Hepatocyte (in vitro differentiated cells): ENCODE results near the gene UGT1A6. TPM values are rescaled to one million over a fixed set of nuclear protein-coding genes. Genes with fewer than 3 reads are reported as not detected.
"Not testable (repeated sequence)": the region's sequence is repeated elsewhere in the genome, so short reads cannot be mapped to it uniquely, and the experiment has no call there.

ENCODE experiments used
- DNase-seq: peaks from one replicate; pipeline ENCODE4 v3.0.0-alpha.2; 2016; ENCODE audit warnings: low spot score
- H2AFZ ChIP-seq: fragments of 200-600 bp; sonication (generic); 2 replicates; pipeline ENCODE4 v1.6.0; 2016; ENCODE audit warnings: antibody characterized with exemption, mild to moderate bottlenecking
- H3K27ac ChIP-seq: fragments of 200-600 bp; sonication (generic); 2 replicates; pipeline ENCODE4 v1.5.1; 2016; ENCODE audit warnings: mild to moderate bottlenecking
- H3K27me3 ChIP-seq: fragments of 200-600 bp; sonication (generic); 2 replicates; pipeline ENCODE4 v1.6.1; 2016
- H3K36me3 ChIP-seq: fragments of 200-600 bp; sonication (generic); replicated peaks from 2 replicates; pipeline ENCODE4 v1.5.1; 2016; ENCODE audit warnings: low read depth; ENCODE audit not compliant: insufficient read depth
- H3K4me1 ChIP-seq: fragments of 200-600 bp; sonication (generic); 2 replicates; pipeline ENCODE4 v1.5.1; 2016; ENCODE audit warnings: mild to moderate bottlenecking, moderate library complexity; ENCODE audit not compliant: insufficient read depth
- H3K4me2 ChIP-seq: fragments of 200-600 bp; sonication (generic); 2 replicates; pipeline ENCODE4 v1.6.0; 2016
- H3K4me3 ChIP-seq: fragments of 200-600 bp; sonication (generic); 2 replicates; pipeline ENCODE4 v1.5.1; 2016; ENCODE audit warnings: mild to moderate bottlenecking
- H3K79me2 ChIP-seq: fragments of 200-600 bp; sonication (generic); 2 replicates; pipeline ENCODE4 v1.6.0; 2017; ENCODE audit warnings: mild to moderate bottlenecking
- H3K9me2 ChIP-seq: fragments of 200-600 bp; sonication (generic); replicated peaks from 2 replicates; pipeline ENCODE4 v1.6.0; 2017; ENCODE audit warnings: mild to moderate bottlenecking; ENCODE audit not compliant: insufficient read depth
- H3K9me3 ChIP-seq: fragments of 200-600 bp; sonication (generic); 2 replicates; pipeline ENCODE4 v1.5.1; 2016; ENCODE audit warnings: low read depth, mild to moderate bottlenecking
- H4K20me1 ChIP-seq: fragments of 200-600 bp; sonication (generic); 2 replicates; pipeline ENCODE4 v1.6.0; 2016; ENCODE audit warnings: mild to moderate bottlenecking; ENCODE audit not compliant: insufficient read depth, poor library complexity, severe bottlenecking
- CTCF ChIP-seq: fragments of 200-600 bp; sonication (generic); IDR thresholded peaks from 2 replicates; pipeline ENCODE4 v1.5.1; 2016; ENCODE audit warnings: antibody characterized with exemption, mild to moderate bottlenecking; ENCODE audit not compliant: poor library complexity
- EZH2 ChIP-seq: fragments of 200-600 bp; sonication (generic); IDR thresholded peaks from 2 replicates; pipeline ENCODE4 v1.6.1; 2016; ENCODE audit warnings: antibody characterized with exemption, mild to moderate bottlenecking, borderline replicate concordance
- EZH2phosphoT487 ChIP-seq: fragments of 200-600 bp; sonication (generic); IDR thresholded peaks from one replicate; pipeline ENCODE4 v1.6.1; 2018; ENCODE audit warnings: antibody characterized with exemption, mild to moderate bottlenecking, low read depth, moderate library complexity; ENCODE audit not compliant: unreplicated experiment, severe bottlenecking
- WGBS: methylation state at CpG from one replicate; pipeline ENCODE4 v1.1.6; 2016; ENCODE audit warnings: low lambda C conversion rate; ENCODE audit errors: missing lambda C conversion rate; 5-methylcytosine and 5-hydroxymethylcytosine counted together
- polyA plus RNA-seq: library from polyadenylated mRNA; unstranded; fragments of >200 nt; fragmentation: Nextera tagmentation; extraction: Ambion mirVana; gene quantifications from 2 replicates; pipeline ENCODE4 v1.2.1, GENCODE V29; 2016
- total RNA-seq: library from RNA; depleted of rRNA; stranded (reverse); fragments of >200 nt; gene quantifications from 2 replicates; pipeline ENCODE4 v1.2.3, GENCODE V29; 2014

Gene UGT1A6
- total and polyA plus RNA-seq, 2 experiments from 2014 or later, result 0.77 to 3.4 TPM

- Histone ChIP-seq H3K4me1 (peaks cover 5% of the 10 kb centered on the region), H3K9me2 (no peaks in the 10 kb centered on the region), H3K4me3 (no peak overlapping the region), H3K79me2 (no peaks in the 10 kb centered on the region), H3K27me3 (no peaks in the 10 kb centered on the region), H3K4me2 (no peak overlapping the region), H4K20me1 (no peaks in the 10 kb centered on the region), H2AFZ (no peak overlapping the region), H3K9me3 (no peaks in the 10 kb centered on the region), H3K36me3 (no peaks in the 10 kb centered on the region), H3K27ac (no peak overlapping the region)
- no peak for TF ChIP-seq CTCF
- TF ChIP-seq EZH2, result no peak
- TF ChIP-seq EZH2phosphoT487, result no peak
- 63% methylated on average over 2 of the region's 2 CpGs for WGBS
- no peak for DNase-seq
Measured at GRCh38 chr2:233740870-233741269, 48.2 kb downstream of the UGT1A6 start.

- Histone ChIP-seq H3K27me3 (no peaks in the 10 kb centered on the region), H3K9me3 (no peaks in the 10 kb centered on the region), H3K79me2 (no peaks in the 10 kb centered on the region), H2AFZ (no peak overlapping the region), H4K20me1 (no peaks in the 10 kb centered on the region), H3K4me3 (no peak overlapping the region), H3K4me1 (peaks cover 10% of the 10 kb centered on the region), H3K36me3 (no peaks in the 10 kb centered on the region), H3K9me2 (no peaks in the 10 kb centered on the region), H3K27ac (no peak overlapping the region), H3K4me2 (no peak overlapping the region)
- 97% methylated on average over 46 of the region's 46 CpGs for WGBS
- DNase-seq, result no peak
- TF ChIP-seq CTCF (no peak), EZH2 (no peak)
Measured at GRCh38 chr2:233743464-233744259, 51.0 kb downstream of the UGT1A6 start.

- no peak overlapping the region for H3K4me2 ChIP-seq
Measured at GRCh38 chr2:233745073-233745755, 52.5 kb downstream of the UGT1A6 start.

GRCh38 chr2:233745838-233746237 lies 53.1 kb downstream of the UGT1A6 start:
- not testable (repeated sequence) for H3K79me2 ChIP-seq, DNase-seq, H3K4me3 ChIP-seq, H3K36me3 ChIP-seq, H3K27me3 ChIP-seq, H2AFZ ChIP-seq, H3K4me1 ChIP-seq, H4K20me1 ChIP-seq, H3K9me2 ChIP-seq, H3K9me3 ChIP-seq
- peak overlapping the region; percentile 16 for H3K4me2 ChIP-seq
- H3K27ac ChIP-seq, result peak overlapping the region; percentile 60
- WGBS, result 57% methylated on average over 2 of the region's 2 CpGs

More at GRCh38 chr2:233745073-233745755, 52.5 kb downstream of the UGT1A6 start:
- Histone ChIP-seq H2AFZ (no peak overlapping the region), H3K4me1 (peaks cover 10% of the 10 kb centered on the region), H3K4me3 (no peak overlapping the region), H3K79me2 (no peaks in the 10 kb centered on the region), H3K9me2 (no peaks in the 10 kb centered on the region), H3K27ac (peak overlapping the region; percentile 60), H4K20me1 (no peaks in the 10 kb centered on the region), H3K9me3 (no peaks in the 10 kb centered on the region), H3K36me3 (no peaks in the 10 kb centered on the region), H3K27me3 (no peaks in the 10 kb centered on the region)
- TF ChIP-seq EZH2phosphoT487, result no peak
- no peak for TF ChIP-seq CTCF
- TF ChIP-seq EZH2, result no peak
- 66% methylated on average over 5 of the region's 5 CpGs for WGBS
- DNase-seq, result peak; percentile 49
